BLaER1 (cell line): ENCODE data around the gene ZNF33A.

Experiments used
- H3K27ac ChIP-seq: shearing (Covaris generic); formaldehyde crosslinking; 2 replicates; pipeline ENCODE4 v1.8.1; 2022
- H3K27me3 ChIP-seq: shearing (Covaris generic); formaldehyde crosslinking; 2 replicates; pipeline ENCODE4 v1.8.1; 2022
- H3K36me3 ChIP-seq: shearing (Covaris generic); formaldehyde crosslinking; 2 replicates; pipeline ENCODE4 v1.8.1; 2022
- H3K4me1 ChIP-seq: shearing (Covaris generic); formaldehyde crosslinking; 2 replicates; pipeline ENCODE4 v1.8.1; 2022
- H3K4me2 ChIP-seq: shearing (Covaris generic); formaldehyde crosslinking; 2 replicates; pipeline ENCODE4 v1.8.1; 2022
- H3K4me3 ChIP-seq: shearing (Covaris generic); formaldehyde crosslinking; 2 replicates; pipeline ENCODE4 v1.8.1; 2022
- H3K9ac ChIP-seq: shearing (Covaris generic); formaldehyde crosslinking; 2 replicates; pipeline ENCODE4 v1.8.1; 2022
- H3K9me3 ChIP-seq: shearing (Covaris generic); formaldehyde crosslinking; 2 replicates; pipeline ENCODE4 v1.8.1; 2022
- H4K20me1 ChIP-seq: shearing (Covaris generic); formaldehyde crosslinking; 2 replicates; pipeline ENCODE4 v1.8.1; 2022
- Cebpa-rat ChIP-seq: shearing (Covaris generic); IDR thresholded peaks from 2 replicates; pipeline ENCODE4 v1.8.1; 2022

Gene ZNF33A

GRCh38 chr10:38093816-38094157, 83.3 kb downstream of the ZNF33A start:
- no peak for TF ChIP-seq Cebpa-rat
- peaks cover 14% of the 10 kb centered on the region for H3K4me1 ChIP-seq
- H3K9me3 ChIP-seq, result peaks cover 28% of the 10 kb centered on the region
- peaks cover 34% of the 10 kb centered on the region for H3K36me3 ChIP-seq
- H3K4me3 ChIP-seq, result peak overlapping the region; percentile 81
- no peaks in the 10 kb centered on the region for H4K20me1 ChIP-seq
- peak overlapping the region; percentile 93; the same call in 1 of the 2 replicates for H3K9ac ChIP-seq
- peak overlapping the region; percentile 93 for H3K4me2 ChIP-seq
- no peaks in the 10 kb centered on the region for H3K27me3 ChIP-seq
- no peak overlapping the region for H3K27ac ChIP-seq

- Histone ChIP-seq H3K4me1 (peaks cover 14% of the 10 kb centered on the region), H3K36me3 (peaks cover 39% of the 10 kb centered on the region), H3K9me3 (peaks cover 33% of the 10 kb centered on the region), H3K4me3 (peak within 1 kb of the TSS; percentile 81), H3K4me2 (peak within 1 kb of the TSS; percentile 93), H3K9ac (peak within 1 kb of the TSS; percentile 93), H3K27me3 (no peaks in the 10 kb centered on the region), H4K20me1 (no peaks in the 10 kb centered on the region), H3K27ac (peak within 1 kb of the TSS; percentile 95)
- no peak for TF ChIP-seq Cebpa-rat
These were observed 83.9 kb downstream of the ZNF33A start, which contains the start of gene ZNF37A for GRCh38 chr10:38094158-38094926. Gene ZNF37A (plus strand): TSS chr10:38094337. CDS start chr10:38096618, 2,281 bp downstream.

GRCh38 chr10:38094927-38095574, 84.6 kb downstream of the ZNF33A start:
- no peaks in the 10 kb centered on the region for H4K20me1 ChIP-seq
- H3K4me1 ChIP-seq, result peaks cover 14% of the 10 kb centered on the region
- peak overlapping the region; percentile 95 for H3K27ac ChIP-seq
- TF ChIP-seq Cebpa-rat, result no peak
- H3K4me2 ChIP-seq, result peak overlapping the region; percentile 93
- H3K27me3 ChIP-seq, result no peaks in the 10 kb centered on the region
- H3K9ac ChIP-seq, result peak overlapping the region; percentile 93
- peaks cover 46% of the 10 kb centered on the region for H3K36me3 ChIP-seq
- peaks cover 41% of the 10 kb centered on the region for H3K9me3 ChIP-seq
- H3K4me3 ChIP-seq, result peak overlapping the region; percentile 81

GRCh38 chr10:38102880-38103279, 92.4 kb downstream of the ZNF33A start:
- H3K4me2 ChIP-seq, result no peak overlapping the region
- no peaks in the 10 kb centered on the region for H4K20me1 ChIP-seq
- no peaks in the 10 kb centered on the region for H3K27me3 ChIP-seq
- peaks cover 97% of the 10 kb centered on the region for H3K9me3 ChIP-seq
- no peak for TF ChIP-seq Cebpa-rat
- no peak overlapping the region for H3K4me3 ChIP-seq
- H3K4me1 ChIP-seq, result no peaks in the 10 kb centered on the region
- H3K9ac ChIP-seq, result no peak overlapping the region
- no peak overlapping the region for H3K27ac ChIP-seq
- H3K36me3 ChIP-seq, result peaks cover 96% of the 10 kb centered on the region

- H3K27me3 ChIP-seq, result no peaks in the 10 kb centered on the region
- no peak for TF ChIP-seq Cebpa-rat
- H3K9ac ChIP-seq, result no peak overlapping the region
- H3K36me3 ChIP-seq, result peaks cover 87% of the 10 kb centered on the region
- no peaks in the 10 kb centered on the region for H4K20me1 ChIP-seq
- no peak overlapping the region for H3K27ac ChIP-seq
- no peak overlapping the region for H3K4me2 ChIP-seq
- peaks cover 99% of the 10 kb centered on the region for H3K9me3 ChIP-seq
- 0 out of 2 replicates have a peak overlapping the region, but pooled peaks have one; percentile 18 for H3K4me3 ChIP-seq
- H3K4me1 ChIP-seq, result no peaks in the 10 kb centered on the region
These were observed 93.3 kb downstream of the ZNF33A start for GRCh38 chr10:38103756-38104155.

GRCh38 chr10:38112159-38112558, 101.7 kb downstream of the ZNF33A start:
- H3K4me2 ChIP-seq, result no peak overlapping the region
- no peaks in the 10 kb centered on the region for H3K27me3 ChIP-seq
- peaks cover 58% of the 10 kb centered on the region for H3K36me3 ChIP-seq
- H4K20me1 ChIP-seq, result no peaks in the 10 kb centered on the region
- H3K9me3 ChIP-seq, result peaks cover 92% of the 10 kb centered on the region
- no peak overlapping the region for H3K27ac ChIP-seq
- no peak overlapping the region for H3K4me3 ChIP-seq
- no peak overlapping the region for H3K9ac ChIP-seq
- H3K4me1 ChIP-seq, result no peaks in the 10 kb centered on the region
- TF ChIP-seq Cebpa-rat, result no peak
